Activated CD4-positive, alpha-beta T cell treated with anti-CD3 and anti-CD28 coated beads, Interleukin-2, amount 10 ng/mL, durations not matched to agents 24 days and 14 days (primary cell): ENCODE data around the gene SPEF1. TPM values are rescaled to one million over a fixed set of nuclear protein-coding genes. Genes with fewer than 3 reads are reported as not detected.

Source experiments
- DNase-seq: peaks from one replicate; pipeline ENCODE4 v3.0.0; 2022
- H3K27ac Mint-ChIP-seq: one replicate; pipeline ENCODE4 v1.8.0; 2022; ENCODE audit warnings: mild to moderate bottlenecking, mixed read lengths
- H3K27me3 Mint-ChIP-seq: one replicate; pipeline ENCODE4 v1.8.0; 2022; ENCODE audit warnings: mixed read lengths
- H3K36me3 Mint-ChIP-seq: one replicate; pipeline ENCODE4 v1.8.0; 2022; ENCODE audit warnings: low read depth, mild to moderate bottlenecking, mixed read lengths
- H3K4me1 Mint-ChIP-seq: one replicate; pipeline ENCODE4 v1.8.0; 2021; ENCODE audit warnings: mixed read lengths
- H3K4me3 Mint-ChIP-seq: one replicate; pipeline ENCODE4 v1.8.0; 2022; ENCODE audit warnings: mild to moderate bottlenecking, moderate library complexity, mixed read lengths
- H3K9me3 Mint-ChIP-seq: one replicate; pipeline ENCODE4 v1.8.0; 2021; ENCODE audit warnings: mixed read lengths
- intact Hi-C: fragments of 100-400 bp; cut with micrococcal nuclease; formaldehyde crosslinking; loops from one replicate; pipeline ENCODE4 v1.15.1; 2023
- total RNA-seq: library from RNA; stranded (reverse); gene quantifications from 2 replicates; pipeline ENCODE4 v1.2.3, GENCODE V29; 2022

SPEF1 gene
- total RNA-seq, 1 donor from 2014 or later = not detected

DNA sequence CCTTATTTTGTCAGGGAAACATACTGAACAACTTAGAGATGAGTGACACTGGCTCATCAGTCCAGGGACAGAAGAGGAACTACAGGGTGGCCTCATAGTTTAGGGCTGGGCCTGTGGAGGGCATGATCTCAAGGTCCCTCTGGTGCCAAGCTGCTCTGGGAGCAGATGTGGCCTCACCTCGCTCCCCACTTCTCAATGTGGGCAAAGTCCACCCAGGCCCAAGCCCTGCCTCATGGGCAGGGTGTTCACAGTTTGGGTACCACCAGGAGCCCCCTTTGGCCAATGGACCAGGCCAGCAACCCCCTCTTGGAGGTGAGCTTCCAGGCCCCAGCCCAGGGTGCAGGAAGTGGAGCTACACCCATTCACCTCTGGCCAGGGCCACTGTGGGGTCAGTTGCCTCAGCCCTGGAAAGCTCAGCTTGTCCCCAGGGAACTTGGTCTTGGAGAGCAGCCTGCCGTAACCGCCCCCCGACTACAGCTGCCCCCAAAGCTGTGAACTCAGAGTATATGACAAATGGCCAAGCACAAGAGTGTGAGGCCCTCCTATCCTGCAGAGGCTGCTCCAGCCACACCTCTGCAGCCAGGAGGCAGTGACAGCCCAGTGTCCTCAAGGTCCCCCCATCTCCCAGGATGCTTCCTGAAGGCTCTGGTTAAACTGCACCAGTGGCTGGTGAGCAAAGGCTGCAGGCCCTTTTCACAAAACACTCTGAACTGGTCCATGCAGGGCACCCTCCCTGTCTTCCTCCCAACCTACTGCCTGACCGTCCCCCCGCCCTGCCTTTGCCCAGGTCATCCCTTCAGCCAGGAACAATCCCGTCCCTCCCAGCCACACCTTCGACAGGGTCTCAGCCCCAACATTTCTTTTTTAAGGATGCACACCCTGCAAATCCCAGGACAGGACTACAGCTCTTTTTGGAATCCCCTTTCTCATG, 17.3 kb downstream of the SPEF1 start:
- no peak for DNase-seq
- Mint-ChIP-seq H3K27me3 (no peaks in the 10 kb centered on the region), H3K36me3 (peaks cover 5% of the 10 kb centered on the region), H3K27ac (no peak overlapping the region), H3K4me1 (peaks cover 19% of the 10 kb centered on the region), H3K9me3 (no peaks in the 10 kb centered on the region), H3K4me3 (no peak overlapping the region)
- intact Hi-C loops = no loop called here

DNA sequence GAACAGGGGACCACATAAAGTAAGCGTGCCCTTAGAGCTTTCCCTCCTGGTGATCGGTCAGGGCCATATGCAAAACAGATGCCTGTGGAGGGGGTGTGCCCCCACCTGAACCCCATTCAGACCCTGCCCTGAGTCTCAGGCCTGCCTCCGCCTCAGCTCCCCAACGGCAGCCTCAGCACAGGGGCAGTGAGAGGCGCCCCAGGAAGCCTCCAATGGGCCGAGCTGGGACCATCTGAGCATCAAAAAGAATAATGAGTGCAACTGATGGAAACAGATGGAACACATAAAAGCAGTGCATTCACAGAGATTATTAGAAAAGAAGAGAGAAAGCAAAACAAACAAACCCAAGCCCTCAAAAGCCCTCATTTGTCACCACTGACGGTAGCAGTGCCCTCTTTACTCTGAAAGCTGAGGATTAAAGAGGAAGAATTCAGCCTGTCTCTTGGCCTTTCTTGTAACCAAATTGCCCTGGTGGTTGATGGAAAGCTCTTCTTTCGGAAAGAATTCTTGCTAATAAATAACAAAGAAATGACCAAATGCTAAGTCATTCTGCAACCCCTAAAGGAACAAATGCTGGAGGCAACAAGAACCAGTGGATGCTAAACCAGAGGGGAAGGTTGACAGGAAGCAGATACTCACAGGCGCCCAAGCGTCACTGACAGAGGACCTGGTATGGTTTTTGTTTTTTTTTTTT, 20.4 kb downstream of the SPEF1 start:
- intact Hi-C loops = no loop called here
- Mint-ChIP-seq H3K4me3 (no peak overlapping the region), H3K36me3 (peaks cover 8% of the 10 kb centered on the region), H3K9me3 (no peaks in the 10 kb centered on the region), H3K4me1 (peaks cover 1% of the 10 kb centered on the region), H3K27me3 (no peaks in the 10 kb centered on the region), H3K27ac (no peak overlapping the region)
- DNase-seq = no peak

DNA sequence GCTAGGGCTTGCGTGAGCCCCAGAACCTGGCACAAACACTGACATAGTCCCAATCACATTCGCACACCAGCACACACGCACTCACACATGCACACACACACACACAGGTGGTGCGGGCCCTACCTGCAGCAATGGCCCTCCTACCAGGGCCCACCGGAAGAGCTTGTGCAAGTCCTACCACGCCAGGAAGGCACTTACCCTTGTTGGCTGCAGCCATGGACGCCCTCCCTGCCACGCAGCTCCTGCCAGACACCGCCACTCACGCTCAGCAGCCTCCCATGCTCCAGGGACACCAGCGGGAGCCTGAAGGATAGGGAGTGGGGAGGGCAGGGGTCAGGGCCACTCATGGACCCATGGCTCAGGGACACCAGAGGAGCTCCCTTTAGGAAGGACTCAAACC, 21.4 kb downstream of the SPEF1 start:
- intact Hi-C loops = no loop called here
- no peak for DNase-seq
- Mint-ChIP-seq H3K4me1 (no peaks in the 10 kb centered on the region), H3K27ac (no peak overlapping the region), H3K36me3 (peaks cover 8% of the 10 kb centered on the region), H3K27me3 (no peaks in the 10 kb centered on the region), H3K9me3 (no peaks in the 10 kb centered on the region), H3K4me3 (no peak overlapping the region)

DNA sequence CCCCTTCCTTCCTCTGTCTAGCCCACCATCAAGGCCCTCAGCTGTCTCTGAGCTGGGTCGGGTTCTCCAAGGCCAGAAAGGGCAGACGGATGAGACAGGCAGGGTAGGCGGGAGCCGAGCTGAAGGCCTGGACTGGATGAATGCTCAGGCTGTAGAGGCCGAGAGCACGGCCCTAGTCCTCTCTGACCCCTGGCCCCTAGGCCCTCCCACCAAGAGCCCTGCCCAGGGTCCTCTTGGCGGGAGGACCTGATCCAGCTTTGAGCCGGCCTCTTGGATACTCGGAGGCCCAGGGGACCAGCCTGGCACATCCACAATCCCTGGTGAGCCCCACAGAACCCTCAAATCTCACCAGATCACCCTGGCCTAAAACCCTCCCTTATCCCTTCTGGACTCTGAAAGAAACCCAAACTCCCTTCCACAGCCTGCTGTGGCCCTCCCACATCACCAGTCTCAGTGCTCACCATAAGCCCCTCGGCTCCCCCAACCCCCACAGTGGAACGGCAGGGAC, 21.9 kb downstream of the SPEF1 start:
- peaks cover 8% of the 10 kb centered on the region for H3K36me3 Mint-ChIP-seq
- DNase-seq = no peak
- no peaks in the 10 kb centered on the region for H3K27me3 Mint-ChIP-seq
- H3K4me3 Mint-ChIP-seq = no peak overlapping the region
- no peak overlapping the region for H3K27ac Mint-ChIP-seq
- H3K9me3 Mint-ChIP-seq = no peaks in the 10 kb centered on the region
- no peaks in the 10 kb centered on the region for H3K4me1 Mint-ChIP-seq
- intact Hi-C loops = no loop called here

DNA sequence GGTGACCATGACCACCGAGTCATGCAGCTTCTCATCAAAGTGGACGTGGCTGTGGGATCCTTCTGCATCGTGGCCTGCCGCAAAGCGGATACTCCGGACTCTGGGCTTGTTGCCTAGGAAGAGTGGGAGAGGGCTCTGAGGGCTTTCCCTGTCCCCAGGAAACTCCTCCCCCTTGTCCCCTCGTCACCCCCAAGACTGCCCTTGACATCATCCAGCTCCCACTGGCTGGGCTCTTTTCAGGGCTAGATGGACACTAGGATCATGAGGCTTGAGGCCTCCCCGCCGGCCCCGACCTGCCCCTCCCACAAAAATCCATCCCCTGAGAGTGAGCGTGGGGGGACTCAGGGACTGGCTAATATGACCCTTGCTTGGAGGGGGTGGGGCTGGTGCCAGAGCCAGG, 22.7 kb downstream of the SPEF1 start:
- Mint-ChIP-seq H3K9me3 (no peaks in the 10 kb centered on the region), H3K4me1 (no peaks in the 10 kb centered on the region), H3K27ac (no peak overlapping the region), H3K27me3 (no peaks in the 10 kb centered on the region), H3K4me3 (no peak overlapping the region), H3K36me3 (peaks cover 8% of the 10 kb centered on the region)
- DNase-seq = no peak
- intact Hi-C loops = no loop called here

DNA sequence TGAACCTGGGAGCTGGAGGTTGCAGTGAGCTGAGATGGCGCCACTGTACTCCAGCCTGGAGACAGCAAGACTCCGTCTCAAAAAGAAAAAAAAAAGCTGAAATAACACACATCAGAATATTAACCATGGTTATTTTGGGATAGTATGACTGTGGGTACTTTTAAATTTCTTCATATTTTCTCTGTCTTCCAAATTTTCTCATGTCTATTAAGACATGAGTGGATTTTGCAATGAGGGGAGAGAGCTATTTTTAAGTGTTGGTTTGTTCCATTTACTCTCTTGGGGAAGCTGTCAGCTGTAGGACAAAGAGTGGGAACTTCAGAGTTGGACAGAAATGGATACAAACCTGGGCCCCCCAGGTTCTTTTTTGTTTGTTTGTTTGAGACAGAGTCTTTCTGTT, 24.0 kb downstream of the SPEF1 start:
- Mint-ChIP-seq H3K9me3 (no peaks in the 10 kb centered on the region), H3K27me3 (no peaks in the 10 kb centered on the region), H3K27ac (no peak overlapping the region), H3K36me3 (peaks cover 8% of the 10 kb centered on the region), H3K4me3 (no peak overlapping the region), H3K4me1 (peaks cover 4% of the 10 kb centered on the region)
- intact Hi-C loops = no loop called here
- no peak for DNase-seq

DNA sequence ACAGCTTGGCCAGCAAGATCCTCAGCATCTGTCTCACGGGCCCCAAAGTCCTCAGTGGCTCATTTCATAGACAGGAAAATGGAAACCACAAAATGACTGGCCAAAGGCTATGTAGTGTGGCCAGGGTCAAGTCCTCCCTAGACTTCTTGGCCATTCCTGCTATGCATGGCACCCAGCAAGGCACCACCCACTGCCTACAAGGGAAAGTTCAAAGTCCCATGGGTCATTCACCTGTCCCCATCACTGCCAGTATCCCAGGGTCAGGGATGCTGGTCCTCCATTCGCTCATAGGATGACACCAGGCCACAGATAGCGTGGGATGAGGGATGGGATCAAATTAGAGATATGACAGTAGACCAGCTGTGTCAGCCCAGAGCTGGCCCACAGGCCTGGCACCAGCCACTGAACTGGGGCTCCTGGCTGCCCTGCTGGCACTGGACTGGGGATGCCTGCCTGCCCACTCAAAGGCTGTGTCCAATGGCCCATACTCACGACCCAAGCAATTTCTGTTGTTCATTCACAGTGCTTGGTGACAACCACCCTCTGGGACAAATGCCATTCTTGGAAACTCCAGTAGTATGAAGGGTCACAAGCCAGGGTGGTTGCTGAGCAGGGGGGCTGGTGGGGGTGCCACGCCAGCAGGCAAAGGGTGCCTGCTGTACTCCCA, 25.3 kb downstream of the SPEF1 start:
- intact Hi-C loops = no loop called here
- Mint-ChIP-seq H3K36me3 (peaks cover 9% of the 10 kb centered on the region), H3K9me3 (no peaks in the 10 kb centered on the region), H3K4me3 (no peak overlapping the region), H3K27me3 (no peaks in the 10 kb centered on the region), H3K4me1 (peaks cover 7% of the 10 kb centered on the region), H3K27ac (no peak overlapping the region)
- no peak for DNase-seq

DNA sequence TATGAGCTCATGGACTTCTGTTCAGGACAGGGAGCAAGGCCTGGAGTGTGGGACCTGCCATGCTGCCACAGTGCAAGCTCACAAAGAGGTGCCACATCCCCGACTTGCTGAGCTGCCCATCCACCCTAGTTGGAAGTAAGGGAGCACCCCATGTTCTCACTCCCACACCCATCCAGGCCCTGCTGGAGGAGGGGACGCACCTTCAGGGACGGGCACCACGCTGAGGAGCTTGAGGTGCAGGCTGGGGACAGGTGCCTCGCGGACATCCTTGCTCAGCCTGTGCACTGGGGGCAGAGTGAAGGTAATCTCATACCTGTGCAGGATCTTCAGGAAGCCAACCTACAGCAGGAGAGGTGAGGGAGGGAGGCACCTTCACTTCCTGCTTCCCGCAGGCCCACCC, 26.0 kb downstream of the SPEF1 start:
- H3K4me3 Mint-ChIP-seq = no peak overlapping the region
- no peak for DNase-seq
- no peaks in the 10 kb centered on the region for H3K27me3 Mint-ChIP-seq
- no peaks in the 10 kb centered on the region for H3K9me3 Mint-ChIP-seq
- H3K4me1 Mint-ChIP-seq = peaks cover 8% of the 10 kb centered on the region
- intact Hi-C loops = no loop called here
- no peak overlapping the region for H3K27ac Mint-ChIP-seq
- peaks cover 10% of the 10 kb centered on the region for H3K36me3 Mint-ChIP-seq

DNA sequence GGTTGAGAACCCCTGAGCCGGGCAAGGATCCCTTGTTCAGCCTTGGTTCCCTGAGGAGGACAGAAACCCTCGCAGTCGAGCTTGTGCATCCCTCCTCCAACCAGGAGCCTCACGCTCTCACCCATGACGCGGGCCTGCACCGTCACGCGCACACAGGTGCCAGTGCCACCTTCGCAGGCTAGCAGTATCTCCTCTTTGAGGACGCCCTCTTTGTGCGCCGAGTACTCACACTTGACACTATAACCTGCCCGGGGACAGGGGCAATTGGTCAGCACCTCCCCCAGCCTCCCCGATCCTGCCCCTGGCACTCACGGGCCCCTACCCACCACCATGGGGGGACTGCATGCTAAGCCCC, 27.0 kb downstream of the SPEF1 start:
- H3K36me3 Mint-ChIP-seq = peaks cover 10% of the 10 kb centered on the region
- H3K4me3 Mint-ChIP-seq = no peak overlapping the region
- no peak overlapping the region for H3K27ac Mint-ChIP-seq
- no peaks in the 10 kb centered on the region for H3K27me3 Mint-ChIP-seq
- peaks cover 8% of the 10 kb centered on the region for H3K4me1 Mint-ChIP-seq
- no peaks in the 10 kb centered on the region for H3K9me3 Mint-ChIP-seq
- intact Hi-C loops = loop anchor here (5.0 kb wide), 1 partner anchor 68 kb away; the partner anchor contains the start of gene AP5S1
- no peak for DNase-seq

DNA sequence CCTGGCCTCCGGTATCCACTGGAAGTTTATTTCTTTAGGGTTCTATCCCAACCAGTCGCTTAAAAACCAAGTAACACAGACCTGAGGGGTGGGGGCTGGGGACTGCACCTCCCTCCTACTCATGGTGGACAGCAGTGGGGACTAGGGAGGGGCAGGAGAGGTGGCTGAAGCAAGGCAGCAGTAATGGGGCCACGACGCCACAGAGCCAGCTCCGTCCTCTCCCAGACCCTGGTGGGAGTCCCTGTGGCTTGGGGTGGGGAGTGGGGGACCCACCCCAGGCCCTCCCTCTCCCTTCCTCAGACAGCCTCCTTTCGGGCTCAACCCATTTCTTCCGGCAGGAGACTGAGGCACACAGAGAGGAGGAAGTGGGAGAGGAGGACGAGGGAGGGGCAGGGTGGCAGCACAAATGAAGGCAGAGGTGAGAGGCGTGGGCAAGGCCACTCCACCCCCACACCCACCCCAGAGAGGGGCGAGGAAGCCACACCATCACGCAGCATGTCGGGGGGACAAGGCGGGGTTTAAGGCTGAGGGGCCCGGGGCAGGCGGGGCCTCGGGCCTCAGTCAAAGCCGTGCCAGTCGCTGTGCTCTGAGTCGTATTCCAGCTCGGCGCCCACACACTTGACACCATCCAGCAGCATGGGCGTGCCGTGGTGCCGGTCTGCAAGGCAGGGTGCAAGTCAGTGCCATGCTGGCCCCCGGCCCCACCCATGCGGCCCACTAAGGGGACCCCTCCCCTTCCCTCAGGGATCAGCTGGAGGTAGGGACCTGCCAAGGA, 27.6 kb downstream of the SPEF1 start:
- no peaks in the 10 kb centered on the region for H3K9me3 Mint-ChIP-seq
- intact Hi-C loops = loop anchor here (2.0 to 5.0 kb wide), 2 partner anchors 15 to 69 kb away; partner anchors contain the start of gene AP5S1
- peaks cover 10% of the 10 kb centered on the region for H3K36me3 Mint-ChIP-seq
- no peak overlapping the region for H3K4me3 Mint-ChIP-seq
- peaks cover 8% of the 10 kb centered on the region for H3K4me1 Mint-ChIP-seq
- DNase-seq = no peak
- H3K27me3 Mint-ChIP-seq = peaks cover under 1% of the 10 kb centered on the region
- no peak overlapping the region for H3K27ac Mint-ChIP-seq

DNA sequence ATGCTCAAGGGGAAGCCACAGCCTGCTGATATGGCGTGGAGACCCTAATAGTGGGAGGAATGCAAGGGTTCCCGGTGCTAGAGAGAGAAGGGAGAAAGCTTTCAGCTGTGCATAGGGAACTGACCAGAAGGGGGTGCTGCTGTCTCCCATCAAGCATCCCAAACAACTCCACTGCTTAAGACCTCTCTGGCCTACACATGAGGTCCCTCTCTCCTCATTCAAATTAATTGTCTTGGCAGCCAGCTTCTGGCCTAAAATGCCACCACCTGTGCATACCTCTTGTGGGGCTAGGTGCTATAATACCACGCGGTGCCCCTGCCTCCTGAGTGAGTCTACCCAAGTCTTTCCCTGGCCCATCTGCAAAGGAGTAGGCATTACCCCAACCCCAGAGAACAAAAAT, 28.1 kb downstream of the SPEF1 start:
- intact Hi-C loops = loop anchor here (2.0 to 5.0 kb wide), 2 partner anchors 16 to 69 kb away; partner anchors contain the start of gene AP5S1
- no peak overlapping the region for H3K27ac Mint-ChIP-seq

DNA sequence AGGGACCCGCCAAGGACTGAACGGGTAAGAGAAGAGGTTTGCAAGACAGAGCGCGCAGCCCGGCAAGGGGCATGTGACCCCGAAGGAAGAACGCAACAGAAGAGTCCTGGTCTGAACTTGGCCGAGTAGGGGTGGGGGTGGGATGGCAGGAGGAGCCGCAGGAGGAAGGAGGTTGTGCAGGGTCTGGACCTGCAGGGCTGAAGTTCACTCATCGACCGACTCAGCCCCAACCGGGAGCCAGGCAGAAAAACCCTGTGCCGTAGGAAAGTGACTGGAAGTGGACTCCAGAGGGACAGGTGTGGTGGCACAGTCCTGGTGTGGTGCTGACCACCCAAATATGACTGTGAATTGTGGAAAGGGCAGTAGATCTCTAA, 28.9 kb downstream of the SPEF1 start:
- peak overlapping the region; percentile 45 for H3K27ac Mint-ChIP-seq
- peaks cover 2% of the 10 kb centered on the region for H3K27me3 Mint-ChIP-seq
- no peak for DNase-seq
- H3K4me1 Mint-ChIP-seq = peaks cover 8% of the 10 kb centered on the region
- peak overlapping the region; percentile 19 for H3K4me3 Mint-ChIP-seq
- intact Hi-C loops = loop anchor here (2.0 to 5.0 kb wide), 2 partner anchors 16 to 70 kb away; partner anchors contain the start of gene AP5S1
- peaks cover 4% of the 10 kb centered on the region for H3K36me3 Mint-ChIP-seq
- no peaks in the 10 kb centered on the region for H3K9me3 Mint-ChIP-seq

More for the DNA sequence above, 28.1 kb downstream of the SPEF1 start:
- Mint-ChIP-seq H3K4me3 (no peak overlapping the region), H3K9me3 (no peaks in the 10 kb centered on the region), H3K36me3 (peaks cover 9% of the 10 kb centered on the region), H3K4me1 (peaks cover 8% of the 10 kb centered on the region), H3K27me3 (peaks cover 1% of the 10 kb centered on the region)
- DNase-seq = peak; percentile 88
